HepG2 (cell line): Measurements from ENCODE around the gene TMEM63B. TPM values are rescaled to one million over a fixed set of nuclear protein-coding genes. Genes with fewer than 3 reads are reported as not detected.

Experiments used
- BORCS8-MEF2B ChIP-seq: sonication (generic); formaldehyde crosslinking; IDR thresholded peaks from 2 replicates; pipeline ENCODE4 v1.8.0; 2022; ENCODE audit warnings: mild to moderate bottlenecking, missing genetic modification reagents
- CBX1 ChIP-seq: IDR thresholded peaks from one replicate; pipeline ENCODE4 v1.6.1; 2016; ENCODE audit warnings: antibody characterized with exemption, low read depth
- CREBL2 ChIP-seq: sonication (generic); formaldehyde crosslinking; IDR thresholded peaks from 2 replicates; pipeline ENCODE4 v1.8.1; 2023; ENCODE audit warnings: missing genetic modification reagents, mild to moderate bottlenecking, borderline replicate concordance
- DDIT3 ChIP-seq: sonication (generic); formaldehyde crosslinking; IDR thresholded peaks from 2 replicates; pipeline ENCODE4 v1.4.0; 2020; ENCODE audit warnings: mild to moderate bottlenecking, missing genetic modification reagents
- DMAP1 ChIP-seq: IDR thresholded peaks from 2 replicates; pipeline ENCODE4 v1.6.1; 2016
- ELF3 ChIP-seq: IDR thresholded peaks from 2 replicates; pipeline ENCODE4 v1.6.1; 2016; ENCODE audit warnings: missing genetic modification reagents, missing compliant biosample characterization
- HOXA9 ChIP-seq: sonication (generic); formaldehyde crosslinking; IDR thresholded peaks from 2 replicates; pipeline ENCODE4 v1.8.1; 2022; ENCODE audit warnings: missing genetic modification reagents, mild to moderate bottlenecking, moderate library complexity, borderline replicate concordance
- MBNL3 ChIP-seq: fragments of 250-450 bp; sonication (Bioruptor Pico); conservative IDR thresholded peaks from 2 replicates; pipeline ENCODE4 v1.8.0; 2022; ENCODE audit warnings: mild to moderate bottlenecking, inconsistent platforms
- MEF2D ChIP-seq: sonication (generic); formaldehyde crosslinking; IDR thresholded peaks from 2 replicates; pipeline ENCODE4 v1.5.1; 2020; ENCODE audit warnings: mild to moderate bottlenecking, missing genetic modification reagents
- MTF1 ChIP-seq: sonication (generic); formaldehyde crosslinking; IDR thresholded peaks from 2 replicates; pipeline ENCODE4 v1.5.0; 2020; ENCODE audit warnings: missing genetic modification reagents
- NRL ChIP-seq: sonication (generic); formaldehyde crosslinking; IDR thresholded peaks from 2 replicates; pipeline ENCODE4 v1.5.0; 2020; ENCODE audit warnings: missing genetic modification reagents, mild to moderate bottlenecking, moderate library complexity, borderline replicate concordance
- ONECUT2 ChIP-seq: sonication (generic); formaldehyde crosslinking; IDR thresholded peaks from 2 replicates; pipeline ENCODE4 v1.4.0; 2020; ENCODE audit warnings: missing genetic modification reagents
- PAF1 ChIP-seq: IDR thresholded peaks from 2 replicates; pipeline ENCODE4 v1.6.1; 2016; ENCODE audit warnings: missing genetic modification reagents, missing compliant biosample characterization
- RAD51 ChIP-seq: fragments of 450-650 bp; IDR thresholded peaks from 2 replicates; pipeline ENCODE4 v1.6.1; 2016; ENCODE audit warnings: borderline replicate concordance
- SP1 ChIP-seq, 2 experiments: fragments of 450-650 bp in 1 of 2; sonication (generic) in 1 of 2; formaldehyde crosslinking in 1 of 2; IDR thresholded peaks; 2 replicates each; pipeline versions ENCODE4 v1.4.0 to v1.6.1; 2016 to 2020; ENCODE audit warnings: missing genetic modification reagents in 1 of 2
- TRIM24 ChIP-seq: sonication (generic); formaldehyde crosslinking; IDR thresholded peaks from 2 replicates; pipeline ENCODE4 v1.8.0; 2022; ENCODE audit warnings: mild to moderate bottlenecking, missing genetic modification reagents
- ZMYM4 ChIP-seq: sonication (generic); formaldehyde crosslinking; IDR thresholded peaks from 2 replicates; pipeline ENCODE4 v1.8.1; 2023; ENCODE audit warnings: mild to moderate bottlenecking, missing genetic modification reagents
- ZNF10 ChIP-seq: sonication (generic); formaldehyde crosslinking; IDR thresholded peaks from 2 replicates; pipeline ENCODE4 v1.4.0; 2020; ENCODE audit warnings: mild to moderate bottlenecking, low read depth, missing genetic modification reagents, borderline replicate concordance
- ZNF20 ChIP-seq: sonication (generic); formaldehyde crosslinking; IDR thresholded peaks from 2 replicates; pipeline ENCODE4 v1.4.0; 2020; ENCODE audit warnings: mild to moderate bottlenecking, moderate library complexity, missing genetic modification reagents
- ZNF224 ChIP-seq: sonication (generic); formaldehyde crosslinking; IDR thresholded peaks from 2 replicates; pipeline ENCODE4 v1.5.0; 2020; ENCODE audit warnings: mild to moderate bottlenecking, missing genetic modification reagents
- ZNF292 ChIP-seq: sonication (generic); formaldehyde crosslinking; IDR thresholded peaks from 2 replicates; pipeline ENCODE4 v1.8.1; 2022; ENCODE audit warnings: mild to moderate bottlenecking, low read depth, missing genetic modification reagents, borderline replicate concordance
- ZNF44 ChIP-seq: sonication (generic); formaldehyde crosslinking; IDR thresholded peaks from 2 replicates; pipeline ENCODE4 v1.5.1; 2020; ENCODE audit warnings: mild to moderate bottlenecking, missing genetic modification reagents
- ZNF468 ChIP-seq: sonication (generic); formaldehyde crosslinking; IDR thresholded peaks from 2 replicates; pipeline ENCODE4 v1.8.0; 2022; ENCODE audit warnings: mild to moderate bottlenecking, moderate library complexity, missing genetic modification reagents
- ZNF484 ChIP-seq: sonication (generic); formaldehyde crosslinking; IDR thresholded peaks from 2 replicates; pipeline ENCODE4 v1.5.1; 2020; ENCODE audit warnings: mild to moderate bottlenecking, low read depth, missing genetic modification reagents, borderline replicate concordance
- ZNF496 ChIP-seq: sonication (generic); formaldehyde crosslinking; IDR thresholded peaks from 2 replicates; pipeline ENCODE4 v1.8.1; 2023; ENCODE audit warnings: mild to moderate bottlenecking, moderate library complexity, missing genetic modification reagents; ENCODE audit not compliant: insufficient replicate concordance
- ZNF510 ChIP-seq: sonication (generic); formaldehyde crosslinking; IDR thresholded peaks from 2 replicates; pipeline ENCODE4 v1.4.0; 2020; ENCODE audit warnings: low read depth, mild to moderate bottlenecking, missing genetic modification reagents
- ZNF552 ChIP-seq: sonication (generic); formaldehyde crosslinking; IDR thresholded peaks from 2 replicates; pipeline ENCODE4 v1.9.0; 2022; ENCODE audit warnings: missing genetic modification reagents, mild to moderate bottlenecking, borderline replicate concordance
- ZNF652 ChIP-seq: IDR thresholded peaks from 2 replicates; pipeline ENCODE4 v1.6.1; 2016; ENCODE audit warnings: low read depth, borderline replicate concordance
- ZNF883 ChIP-seq: sonication (generic); formaldehyde crosslinking; IDR thresholded peaks from 2 replicates; pipeline ENCODE4 v1.5.1; 2020; ENCODE audit warnings: mild to moderate bottlenecking, missing genetic modification reagents; ENCODE audit errors: not compliant biosample characterization
- ZSCAN12 ChIP-seq: sonication (generic); formaldehyde crosslinking; IDR thresholded peaks from 2 replicates; pipeline ENCODE4 v1.9.0; 2021; ENCODE audit warnings: mild to moderate bottlenecking, missing genetic modification reagents
- polyA plus RNA-seq, 8 experiments: library from polyadenylated mRNA; depleted of rRNA in 3 of 8; stranded (reverse) in 7 of 8; unstranded in 1 of 8; fragments of >200 nt; fragmentation: Illumina TruSeq in 4 of 8; extraction: Trizol in 4 of 8; gene quantifications; 2 replicates each; pipeline versions ENCODE4 v1.2.1 to v1.2.3, GENCODE V29; 2011 to 2016; ENCODE audit warnings: low read depth in 4 of 8, missing spikeins in 1 of 8, mixed read lengths in 1 of 8; ENCODE audit not compliant: insufficient read depth in 1 of 8
- total RNA-seq, 5 experiments: library from RNA; depleted of rRNA; stranded (reverse); fragments of >200 nt; fragmentation: Illumina TruSeq; extraction: Trizol; gene quantifications; 2 replicates each; pipeline ENCODE4 v1.2.3, GENCODE V29; 2016; ENCODE audit warnings: low read depth in 1 of 5
- TF ChIP-seq, protein P1 (sequence below): sonication (generic); formaldehyde crosslinking; IDR thresholded peaks from 2 replicates; pipeline ENCODE4 v1.4.0; 2020; ENCODE audit warnings: missing genetic modification reagents

TMEM63B gene
- total and polyA plus RNA-seq, 2 of the 13 experiments (the other 11 are each of a cell fraction or from before 2014, with no cell fraction given), result 27.4 to 75.8 TPM

DNA sequence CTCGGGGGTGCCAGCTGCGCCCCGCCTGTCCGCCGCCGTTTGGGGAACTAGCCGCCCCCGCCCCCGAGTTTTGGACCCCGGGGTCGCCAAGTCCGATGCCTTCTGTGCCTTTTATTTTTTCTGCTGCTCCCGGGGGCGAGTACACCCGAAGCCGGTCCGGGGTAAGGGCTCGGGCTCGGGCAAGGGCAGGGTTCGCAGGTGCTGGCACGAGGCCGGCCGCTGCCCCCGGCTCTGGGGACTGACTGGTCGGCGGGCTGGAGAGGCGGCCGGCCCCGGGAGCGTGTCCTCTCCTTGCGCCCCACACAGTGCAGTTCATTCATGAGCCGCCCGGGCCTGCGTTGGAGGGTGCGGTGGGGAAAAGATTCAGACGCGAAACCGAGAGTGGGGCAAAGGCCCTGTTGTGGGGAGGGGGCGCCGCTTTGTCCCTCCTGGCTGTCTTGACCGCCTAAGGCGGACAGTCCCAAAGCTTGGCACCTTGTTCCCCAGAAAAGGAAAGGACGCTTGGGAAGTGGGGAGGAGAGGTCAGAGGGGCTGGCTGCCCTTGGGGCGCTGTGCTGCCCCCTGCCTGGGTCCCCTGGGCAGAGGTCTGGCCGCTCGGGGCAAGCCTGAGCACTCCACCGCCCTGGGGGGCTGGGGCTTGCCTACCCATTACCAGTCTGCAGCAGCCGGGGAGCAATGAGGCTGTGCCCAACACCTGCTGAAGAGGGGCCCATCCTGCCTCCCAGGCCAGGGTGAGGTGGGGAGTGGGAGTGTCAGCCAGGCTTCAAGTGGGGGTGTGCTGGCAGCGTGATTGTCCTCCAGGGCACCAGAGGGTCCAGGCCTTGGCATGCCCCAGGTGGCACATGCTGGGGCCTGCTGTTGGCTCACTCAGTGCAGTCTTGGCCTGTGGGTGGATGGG is 915 bp downstream of the TMEM63B start (continued):
- TF ChIP-seq PAF1 (CRISPR knock-in tag), result no peak
- 0 out of 2 replicates have a peak, but pooled peaks have one; percentile 44 for TF ChIP-seq ZNF44 (CRISPR knock-in tag)
- TF ChIP-seq ZNF468 (CRISPR knock-in tag), result peak; percentile 25; the same call in 1 of the 2 replicates
- peak; percentile 60; the same call in 1 of the 2 replicates for TF ChIP-seq ZNF224 (CRISPR knock-in tag)
- TF ChIP-seq RAD51, result no peak
- no peak for TF ChIP-seq ZNF10
- TF ChIP-seq CREBL2, result no peak
- no peak for TF ChIP-seq ZSCAN12 (CRISPR knock-in tag)
- TF ChIP-seq ZNF484, result no peak
- TF ChIP-seq ELF3 (CRISPR knock-in tag), result no peak
- TF ChIP-seq MBNL3 (CRISPR knock-in tag), result no peak
- no peak for TF ChIP-seq CBX1
- peak; percentile 70; the same call in 1 of the 2 replicates for TF ChIP-seq ZNF20 (CRISPR knock-in tag)
- no peak for TF ChIP-seq ZNF652
- no peak for TF ChIP-seq ZNF510
- no peak for TF ChIP-seq DMAP1
- no peak for TF ChIP-seq ONECUT2
- TF ChIP-seq ZNF552, result 0 out of 2 replicates have a peak, but pooled peaks have one; percentile 27
- TF ChIP-seq BORCS8-MEF2B, result peak; percentile 53
- no peak for TF ChIP-seq TRIM24 (CRISPR knock-in tag)
- no peak for TF ChIP-seq ZNF292 (CRISPR knock-in tag)
- TF ChIP-seq, protein P1, sequence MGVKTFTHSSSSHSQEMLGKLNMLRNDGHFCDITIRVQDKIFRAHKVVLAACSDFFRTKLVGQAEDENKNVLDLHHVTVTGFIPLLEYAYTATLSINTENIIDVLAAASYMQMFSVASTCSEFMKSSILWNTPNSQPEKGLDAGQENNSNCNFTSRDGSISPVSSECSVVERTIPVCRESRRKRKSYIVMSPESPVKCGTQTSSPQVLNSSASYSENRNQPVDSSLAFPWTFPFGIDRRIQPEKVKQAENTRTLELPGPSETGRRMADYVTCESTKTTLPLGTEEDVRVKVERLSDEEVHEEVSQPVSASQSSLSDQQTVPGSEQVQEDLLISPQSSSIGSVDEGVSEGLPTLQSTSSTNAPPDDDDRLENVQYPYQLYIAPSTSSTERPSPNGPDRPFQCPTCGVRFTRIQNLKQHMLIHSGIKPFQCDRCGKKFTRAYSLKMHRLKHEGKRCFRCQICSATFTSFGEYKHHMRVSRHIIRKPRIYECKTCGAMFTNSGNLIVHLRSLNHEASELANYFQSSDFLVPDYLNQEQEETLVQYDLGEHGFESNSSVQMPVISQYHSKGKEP (CRISPR knock-in tag), result no peak
- TF ChIP-seq MTF1 (CRISPR knock-in tag), result no peak
- peak; percentile 87; the same call in 1 of the 2 replicates for TF ChIP-seq NRL
- no peak for TF ChIP-seq DDIT3 (CRISPR knock-in tag)
- TF ChIP-seq ZNF883 (CRISPR knock-in tag), result no peak
- no peak for TF ChIP-seq HOXA9 (CRISPR knock-in tag)
- TF ChIP-seq MEF2D (CRISPR knock-in tag), result no peak
- no peak for TF ChIP-seq SP1 (IDR thresholded peaks at IDR 0.05)
- no peak for TF ChIP-seq SP1 (CRISPR knock-in tag; IDR thresholded peaks at IDR 0.05)
- no peak for TF ChIP-seq ZNF496 (CRISPR knock-in tag)
- no peak for TF ChIP-seq ZMYM4 (CRISPR knock-in tag)
